HCT116 (cell line): Measurements from ENCODE around the gene HOXD3.

Experiments used
- EZH2 ChIP-seq: fragments of 200-600 bp; sonication (generic); IDR thresholded peaks from 2 replicates; pipeline ENCODE4 v1.6.1; 2017; ENCODE audit warnings: antibody characterized with exemption, mixed run types
- POLR2A ChIP-seq: IDR thresholded peaks from 2 replicates; pipeline ENCODE4 v1.7.0; 2011; ENCODE audit warnings: borderline replicate concordance; ENCODE audit not compliant: insufficient read depth, insufficient read length; ENCODE audit errors: extremely low read depth
- POLR2AphosphoS5 ChIP-seq: IDR thresholded peaks from 2 replicates; pipeline ENCODE4 v1.6.1; 2011; ENCODE audit warnings: mild to moderate bottlenecking, low read depth, low read length, moderate library complexity
- ZNF274 ChIP-seq: fragments of 200-500 bp; sonication (Bioruptor generic); IDR thresholded peaks from 2 replicates; pipeline ENCODE4 v1.6.1; 2014; ENCODE audit warnings: mild to moderate bottlenecking, low read depth, low read length, inconsistent platforms
- TF ChIP-seq, protein P1 (sequence below), 3 experiments: fragments of 200-600 bp in 1 of 3; sonication (generic) in 1 of 3; IDR thresholded peaks in 2 of 3; conservative IDR thresholded peaks in 1 of 3; 2 replicates each; pipeline ENCODE4 v1.5.1; 2012 to 2017; ENCODE audit warnings: low read depth in 2 of 3, low read length in 2 of 3, antibody characterized with exemption in 1 of 3, borderline replicate concordance in 1 of 3, control low read depth in 1 of 3, mild to moderate bottlenecking in 1 of 3, mixed read lengths in 1 of 3, mixed run types in 1 of 3, moderate library complexity in 1 of 3; ENCODE audit not compliant: insufficient read depth in 1 of 3
- TF ChIP-seq, protein P2 (sequence below): IDR thresholded peaks from 2 replicates; pipeline ENCODE4 v1.6.1; 2012
- TF ChIP-seq, protein P3 (sequence below): IDR thresholded peaks from 2 replicates; pipeline ENCODE4 v1.6.1; 2011; ENCODE audit warnings: mild to moderate bottlenecking, low read length, moderate library complexity; ENCODE audit not compliant: insufficient replicate concordance; ENCODE audit errors: extremely low read depth

DNA sequence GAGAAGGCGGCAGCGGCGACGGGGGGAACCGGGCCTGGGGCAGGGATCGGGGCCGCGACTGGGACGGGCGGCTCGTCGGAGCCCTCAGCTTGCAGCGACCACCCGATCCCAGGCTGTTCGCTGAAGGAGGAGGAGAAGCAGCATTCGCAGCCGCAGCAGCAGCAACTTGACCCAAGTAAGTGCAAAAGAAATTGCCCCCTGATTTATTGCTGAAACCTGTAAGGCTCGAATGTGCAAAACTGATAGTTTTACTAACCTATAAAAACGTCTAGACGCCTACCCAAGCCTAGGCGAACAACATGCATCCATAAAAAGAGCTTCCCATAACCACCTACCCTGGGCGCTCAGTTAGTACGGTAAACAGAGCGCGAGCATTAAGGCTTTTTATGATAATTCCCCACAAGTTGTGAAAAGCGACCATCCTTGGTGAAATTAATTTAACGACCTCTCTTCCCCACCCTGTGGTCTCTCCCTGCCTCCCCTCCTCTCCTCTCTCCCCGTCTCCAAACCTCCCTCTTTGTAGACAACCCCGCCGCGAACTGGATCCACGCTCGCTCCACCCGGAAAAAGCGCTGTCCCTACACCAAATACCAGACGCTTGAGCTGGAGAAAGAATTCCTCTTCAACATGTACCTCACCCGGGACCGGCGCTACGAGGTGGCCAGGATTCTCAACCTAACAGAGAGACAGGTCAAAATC lies 33.5 kb upstream of the HOXD3 start:
- TF ChIP-seq, protein P1, sequence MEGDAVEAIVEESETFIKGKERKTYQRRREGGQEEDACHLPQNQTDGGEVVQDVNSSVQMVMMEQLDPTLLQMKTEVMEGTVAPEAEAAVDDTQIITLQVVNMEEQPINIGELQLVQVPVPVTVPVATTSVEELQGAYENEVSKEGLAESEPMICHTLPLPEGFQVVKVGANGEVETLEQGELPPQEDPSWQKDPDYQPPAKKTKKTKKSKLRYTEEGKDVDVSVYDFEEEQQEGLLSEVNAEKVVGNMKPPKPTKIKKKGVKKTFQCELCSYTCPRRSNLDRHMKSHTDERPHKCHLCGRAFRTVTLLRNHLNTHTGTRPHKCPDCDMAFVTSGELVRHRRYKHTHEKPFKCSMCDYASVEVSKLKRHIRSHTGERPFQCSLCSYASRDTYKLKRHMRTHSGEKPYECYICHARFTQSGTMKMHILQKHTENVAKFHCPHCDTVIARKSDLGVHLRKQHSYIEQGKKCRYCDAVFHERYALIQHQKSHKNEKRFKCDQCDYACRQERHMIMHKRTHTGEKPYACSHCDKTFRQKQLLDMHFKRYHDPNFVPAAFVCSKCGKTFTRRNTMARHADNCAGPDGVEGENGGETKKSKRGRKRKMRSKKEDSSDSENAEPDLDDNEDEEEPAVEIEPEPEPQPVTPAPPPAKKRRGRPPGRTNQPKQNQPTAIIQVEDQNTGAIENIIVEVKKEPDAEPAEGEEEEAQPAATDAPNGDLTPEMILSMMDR (IDR thresholded peaks at IDR 0.05 in 2 of 3, conservative IDR thresholded peaks at IDR 0.05 in 1 of 3; ENCODE audit: borderline replicate concordance in 1 of 3, insufficient read depth in 1 of 3, low read depth in 2 of 3, low read length in 2 of 3) = no peak
- TF ChIP-seq POLR2AphosphoS5 (no peak), ZNF274 (no peak), EZH2 (no peak), POLR2A (no peak)
- TF ChIP-seq, protein P2, sequence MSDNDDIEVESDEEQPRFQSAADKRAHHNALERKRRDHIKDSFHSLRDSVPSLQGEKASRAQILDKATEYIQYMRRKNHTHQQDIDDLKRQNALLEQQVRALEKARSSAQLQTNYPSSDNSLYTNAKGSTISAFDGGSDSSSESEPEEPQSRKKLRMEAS = no peak
- TF ChIP-seq, protein P3, sequence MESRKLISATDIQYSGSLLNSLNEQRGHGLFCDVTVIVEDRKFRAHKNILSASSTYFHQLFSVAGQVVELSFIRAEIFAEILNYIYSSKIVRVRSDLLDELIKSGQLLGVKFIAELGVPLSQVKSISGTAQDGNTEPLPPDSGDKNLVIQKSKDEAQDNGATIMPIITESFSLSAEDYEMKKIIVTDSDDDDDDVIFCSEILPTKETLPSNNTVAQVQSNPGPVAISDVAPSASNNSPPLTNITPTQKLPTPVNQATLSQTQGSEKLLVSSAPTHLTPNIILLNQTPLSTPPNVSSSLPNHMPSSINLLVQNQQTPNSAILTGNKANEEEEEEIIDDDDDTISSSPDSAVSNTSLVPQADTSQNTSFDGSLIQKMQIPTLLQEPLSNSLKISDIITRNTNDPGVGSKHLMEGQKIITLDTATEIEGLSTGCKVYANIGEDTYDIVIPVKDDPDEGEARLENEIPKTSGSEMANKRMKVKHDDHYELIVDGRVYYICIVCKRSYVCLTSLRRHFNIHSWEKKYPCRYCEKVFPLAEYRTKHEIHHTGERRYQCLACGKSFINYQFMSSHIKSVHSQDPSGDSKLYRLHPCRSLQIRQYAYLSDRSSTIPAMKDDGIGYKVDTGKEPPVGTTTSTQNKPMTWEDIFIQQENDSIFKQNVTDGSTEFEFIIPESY = no peak
